MM.1S (cell line): ENCODE results near the gene PLSCR3.

Experiments
- DNase-seq: peaks from one replicate; pipeline ENCODE4 v3.0.0-alpha.2; 2015
- H2AFZ ChIP-seq: fragments of 300-600 bp; sonication (generic); 2 replicates; pipeline ENCODE4 v1.6.0; 2016; ENCODE audit warnings: antibody characterized with exemption, low read length
- H3F3A ChIP-seq: fragments of 300-600 bp; sonication (generic); 2 replicates; pipeline ENCODE4 v1.6.1; 2016; ENCODE audit warnings: mild to moderate bottlenecking, antibody characterized with exemption, low read length, moderate library complexity, mixed read lengths; ENCODE audit not compliant: insufficient read depth
- H3K27ac ChIP-seq: fragments of 300-600 bp; sonication (generic); 2 replicates; pipeline ENCODE4 v1.5.1; 2016; ENCODE audit warnings: mild to moderate bottlenecking, low read length
- H3K27me3 ChIP-seq: fragments of 300-600 bp; sonication (generic); replicated peaks from 2 replicates; pipeline ENCODE4 v1.6.0; 2016; ENCODE audit warnings: low read length; ENCODE audit not compliant: insufficient read depth
- H3K36me3 ChIP-seq: fragments of 300-600 bp; sonication (generic); replicated peaks from 2 replicates; pipeline ENCODE4 v1.6.1; 2016; ENCODE audit warnings: mild to moderate bottlenecking, low read length, mixed read lengths; ENCODE audit not compliant: insufficient read depth
- H3K4me1 ChIP-seq: fragments of 300-600 bp; sonication (generic); 2 replicates; pipeline ENCODE4 v1.6.1; 2016; ENCODE audit warnings: low read length, mixed read lengths
- H3K4me2 ChIP-seq: fragments of 300-600 bp; sonication (generic); 2 replicates; pipeline ENCODE4 v1.6.0; 2016; ENCODE audit warnings: low read depth, low read length
- H3K4me3 ChIP-seq: fragments of 300-600 bp; sonication (generic); 2 replicates; pipeline ENCODE4 v1.5.1; 2016; ENCODE audit warnings: low read length, mixed read lengths
- H3K79me2 ChIP-seq: fragments of 300-600 bp; sonication (generic); 2 replicates; pipeline ENCODE4 v1.6.1; 2016; ENCODE audit warnings: mixed run types, low read length, mixed read lengths
- H3K9ac ChIP-seq: fragments of 300-600 bp; sonication (generic); 2 replicates; pipeline ENCODE4 v1.6.1; 2016; ENCODE audit warnings: low read length, mixed read lengths
- H3K9me2 ChIP-seq: fragments of 300-600 bp; sonication (generic); replicated peaks from 2 replicates; pipeline ENCODE4 v1.6.1; 2016; ENCODE audit warnings: mild to moderate bottlenecking, low read length, mixed read lengths; ENCODE audit not compliant: insufficient read depth
- H3K9me3 ChIP-seq: fragments of 300-600 bp; sonication (generic); replicated peaks from 2 replicates; pipeline ENCODE4 v1.6.1; 2016; ENCODE audit warnings: mild to moderate bottlenecking, low read length, mixed read lengths; ENCODE audit not compliant: insufficient read depth
- H4K20me1 ChIP-seq: fragments of 300-600 bp; sonication (generic); 2 replicates; pipeline ENCODE4 v1.6.1; 2016; ENCODE audit warnings: mild to moderate bottlenecking, low read length, moderate library complexity, mixed read lengths; ENCODE audit not compliant: insufficient read depth
- EZH2 ChIP-seq: fragments of 300-600 bp; sonication (generic); optimal IDR thresholded peaks from 2 replicates; pipeline ENCODE3; 2017; ENCODE audit warnings: low read depth, mild to moderate bottlenecking, antibody characterized with exemption, low read length, mixed read lengths
- EZH2phosphoT487 ChIP-seq: fragments of 300-600 bp; sonication (generic); IDR thresholded peaks from 2 replicates; pipeline ENCODE4 v1.6.1; 2018; ENCODE audit warnings: antibody characterized with exemption, low read length
- TF ChIP-seq, protein P1 (sequence below): fragments of 300-600 bp; sonication (generic); IDR thresholded peaks from 2 replicates; pipeline ENCODE4 v1.5.1; 2016; ENCODE audit warnings: antibody characterized with exemption, low read length, mixed read lengths

Gene PLSCR3

DNA sequence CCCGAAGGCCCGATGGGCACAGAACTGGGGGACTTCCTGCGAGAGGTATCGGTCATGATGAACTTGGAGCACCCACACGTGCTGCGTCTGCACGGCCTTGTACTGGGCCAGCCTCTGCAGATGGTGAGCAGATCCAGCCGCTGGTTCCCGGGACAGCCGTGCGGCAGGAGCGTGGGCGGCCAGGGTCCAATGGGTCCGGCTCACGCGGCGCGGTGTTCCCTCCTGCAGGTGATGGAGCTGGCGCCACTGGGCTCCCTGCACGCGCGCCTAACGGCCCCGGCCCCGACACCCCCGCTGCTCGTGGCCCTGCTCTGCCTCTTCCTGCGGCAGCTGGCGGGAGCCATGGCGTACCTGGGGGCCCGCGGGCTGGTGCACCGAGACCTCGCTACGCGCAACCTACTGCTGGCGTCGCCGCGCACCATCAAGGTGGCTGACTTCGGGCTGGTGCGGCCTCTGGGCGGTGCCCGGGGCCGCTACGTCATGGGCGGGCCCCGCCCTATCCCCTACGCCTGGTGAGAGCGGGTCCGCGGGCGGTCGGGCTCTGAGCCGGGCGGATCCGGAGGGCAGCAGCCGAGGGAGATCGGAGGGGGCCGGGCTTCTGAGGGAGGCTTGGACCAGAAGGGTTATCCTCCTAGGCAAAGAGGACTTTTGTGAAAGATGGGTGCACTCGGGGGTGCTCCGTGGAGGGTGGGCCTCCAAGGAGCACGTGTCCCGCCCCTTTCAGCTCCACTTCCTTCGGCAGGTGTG is 10.4 kb downstream of the PLSCR3 start:
- H3F3A ChIP-seq: no peaks in the 10 kb centered on the region
- H3K27me3 ChIP-seq: peaks cover 46% of the 10 kb centered on the region
- H3K4me3 ChIP-seq: peak overlapping the region; percentile 63
- no peaks in the 10 kb centered on the region for H3K9me2 ChIP-seq
- peak overlapping the region; percentile 87 for H2AFZ ChIP-seq
- H3K36me3 ChIP-seq: no peaks in the 10 kb centered on the region
- peak; percentile 66 for DNase-seq
- H3K4me1 ChIP-seq: peaks cover 4% of the 10 kb centered on the region; the same call in 1 of the 2 replicates
- TF ChIP-seq EZH2phosphoT487 (no peak), EZH2 (no peak)
- TF ChIP-seq, protein P1, sequence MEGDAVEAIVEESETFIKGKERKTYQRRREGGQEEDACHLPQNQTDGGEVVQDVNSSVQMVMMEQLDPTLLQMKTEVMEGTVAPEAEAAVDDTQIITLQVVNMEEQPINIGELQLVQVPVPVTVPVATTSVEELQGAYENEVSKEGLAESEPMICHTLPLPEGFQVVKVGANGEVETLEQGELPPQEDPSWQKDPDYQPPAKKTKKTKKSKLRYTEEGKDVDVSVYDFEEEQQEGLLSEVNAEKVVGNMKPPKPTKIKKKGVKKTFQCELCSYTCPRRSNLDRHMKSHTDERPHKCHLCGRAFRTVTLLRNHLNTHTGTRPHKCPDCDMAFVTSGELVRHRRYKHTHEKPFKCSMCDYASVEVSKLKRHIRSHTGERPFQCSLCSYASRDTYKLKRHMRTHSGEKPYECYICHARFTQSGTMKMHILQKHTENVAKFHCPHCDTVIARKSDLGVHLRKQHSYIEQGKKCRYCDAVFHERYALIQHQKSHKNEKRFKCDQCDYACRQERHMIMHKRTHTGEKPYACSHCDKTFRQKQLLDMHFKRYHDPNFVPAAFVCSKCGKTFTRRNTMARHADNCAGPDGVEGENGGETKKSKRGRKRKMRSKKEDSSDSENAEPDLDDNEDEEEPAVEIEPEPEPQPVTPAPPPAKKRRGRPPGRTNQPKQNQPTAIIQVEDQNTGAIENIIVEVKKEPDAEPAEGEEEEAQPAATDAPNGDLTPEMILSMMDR: no peak
- H3K27ac ChIP-seq: no peak overlapping the region
- H3K79me2 ChIP-seq: no peaks in the 10 kb centered on the region
- H3K4me2 ChIP-seq: peak overlapping the region; percentile 83
- no peaks in the 10 kb centered on the region for H4K20me1 ChIP-seq
- H3K9me3 ChIP-seq: no peaks in the 10 kb centered on the region
- H3K9ac ChIP-seq: peak overlapping the region; percentile 47; the same call in 1 of the 2 replicates

DNA sequence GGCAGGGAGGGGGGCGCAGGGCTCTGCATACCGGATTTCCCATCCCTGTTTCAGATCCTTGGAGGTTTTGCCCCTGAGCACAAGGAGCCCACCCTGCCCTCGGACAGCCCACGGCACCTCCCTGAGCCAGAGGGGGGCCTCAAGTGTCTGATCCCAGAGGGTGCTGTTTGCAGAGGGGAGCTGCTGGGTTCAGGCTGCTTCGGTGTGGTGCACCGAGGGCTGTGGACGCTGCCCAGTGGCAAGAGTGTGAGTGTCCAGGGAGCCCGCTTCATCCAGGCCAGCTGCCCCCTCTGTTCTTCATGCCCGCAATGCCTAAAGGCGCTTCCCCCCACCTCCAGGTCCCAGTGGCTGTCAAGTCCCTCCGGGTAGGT is 11.0 kb downstream of the PLSCR3 start:
- Histone ChIP-seq H3K4me2 (peak overlapping the region; percentile 83; the same call in 1 of the 2 replicates), H3K27me3 (peaks cover 46% of the 10 kb centered on the region), H3K4me3 (no peak overlapping the region), H3K9me3 (no peaks in the 10 kb centered on the region), H3K9ac (no peak overlapping the region), H3F3A (no peaks in the 10 kb centered on the region), H3K36me3 (no peaks in the 10 kb centered on the region), H4K20me1 (no peaks in the 10 kb centered on the region), H2AFZ (peak overlapping the region; percentile 87), H3K4me1 (peaks cover 4% of the 10 kb centered on the region; the same call in 1 of the 2 replicates), H3K79me2 (no peaks in the 10 kb centered on the region), H3K27ac (no peak overlapping the region), H3K9me2 (no peaks in the 10 kb centered on the region)
- no peak for DNase-seq
- TF ChIP-seq, protein P1: no peak
- TF ChIP-seq EZH2phosphoT487: no peak
- no peak for TF ChIP-seq EZH2

DNA sequence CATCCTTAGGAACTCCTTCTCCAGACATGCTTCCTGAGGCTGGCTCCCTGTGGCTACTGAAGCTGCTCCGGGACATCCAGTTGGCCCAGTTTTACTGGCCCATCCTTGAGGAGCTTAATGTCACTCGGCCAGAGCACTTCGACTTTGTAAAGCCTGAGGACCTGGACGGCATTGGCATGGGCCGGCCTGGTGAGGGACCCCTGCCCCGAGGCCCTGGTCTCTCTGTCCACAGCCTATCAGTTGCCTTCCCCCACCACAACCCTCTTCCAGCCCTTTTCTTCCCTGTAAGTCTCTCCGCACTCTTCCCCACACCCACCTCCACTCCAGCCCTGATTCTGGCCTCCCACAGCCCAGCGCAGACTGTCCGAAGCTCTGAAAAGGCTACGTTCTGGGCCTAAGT is 11.4 kb downstream of the PLSCR3 start:
- DNase-seq: no peak

More for the DNA sequence above, 11.4 kb downstream of the PLSCR3 start:
- Histone ChIP-seq H3K4me3 (no peak overlapping the region), H3K27ac (no peak overlapping the region), H3K9me3 (no peaks in the 10 kb centered on the region), H3K4me2 (no peak overlapping the region), H3K79me2 (no peaks in the 10 kb centered on the region), H4K20me1 (no peaks in the 10 kb centered on the region), H2AFZ (no peak overlapping the region), H3K27me3 (peaks cover 46% of the 10 kb centered on the region), H3K36me3 (no peaks in the 10 kb centered on the region), H3K9me2 (no peaks in the 10 kb centered on the region), H3K4me1 (peaks cover 4% of the 10 kb centered on the region; the same call in 1 of the 2 replicates), H3K9ac (no peak overlapping the region), H3F3A (no peaks in the 10 kb centered on the region)
- TF ChIP-seq EZH2phosphoT487: no peak
- TF ChIP-seq EZH2: no peak
- TF ChIP-seq, protein P1: no peak
